ENCODE measurements around the gene FAF1.

DNA sequence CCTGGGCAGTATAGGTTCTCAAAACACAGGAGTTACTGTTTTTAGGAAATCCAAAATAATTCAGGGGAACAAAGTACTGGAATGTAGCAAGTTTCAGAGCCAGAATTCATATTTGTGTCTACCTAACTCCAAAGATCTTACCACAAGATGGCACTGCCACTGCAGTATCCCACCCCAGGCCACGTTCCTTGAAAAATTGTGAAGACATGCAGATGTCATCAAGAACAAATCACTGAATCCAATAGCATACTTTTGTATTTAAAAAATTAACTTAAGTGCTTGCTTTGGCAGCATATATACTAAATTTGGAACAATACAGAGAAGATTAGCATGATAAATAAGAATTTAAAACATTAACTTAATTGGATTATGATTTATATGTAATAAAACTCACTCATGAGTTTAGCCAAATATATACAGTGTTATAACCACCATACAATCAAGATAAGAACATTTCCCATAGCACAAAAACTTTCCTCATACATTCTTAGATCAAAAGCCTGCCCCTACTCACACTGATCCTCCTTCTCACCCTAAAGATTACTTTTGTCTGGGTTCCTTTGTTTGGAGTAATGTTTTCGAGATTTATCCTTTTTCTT lies 209.9 kb downstream of the FAF1 start:
- TF ChIP-seq, protein P1, sequence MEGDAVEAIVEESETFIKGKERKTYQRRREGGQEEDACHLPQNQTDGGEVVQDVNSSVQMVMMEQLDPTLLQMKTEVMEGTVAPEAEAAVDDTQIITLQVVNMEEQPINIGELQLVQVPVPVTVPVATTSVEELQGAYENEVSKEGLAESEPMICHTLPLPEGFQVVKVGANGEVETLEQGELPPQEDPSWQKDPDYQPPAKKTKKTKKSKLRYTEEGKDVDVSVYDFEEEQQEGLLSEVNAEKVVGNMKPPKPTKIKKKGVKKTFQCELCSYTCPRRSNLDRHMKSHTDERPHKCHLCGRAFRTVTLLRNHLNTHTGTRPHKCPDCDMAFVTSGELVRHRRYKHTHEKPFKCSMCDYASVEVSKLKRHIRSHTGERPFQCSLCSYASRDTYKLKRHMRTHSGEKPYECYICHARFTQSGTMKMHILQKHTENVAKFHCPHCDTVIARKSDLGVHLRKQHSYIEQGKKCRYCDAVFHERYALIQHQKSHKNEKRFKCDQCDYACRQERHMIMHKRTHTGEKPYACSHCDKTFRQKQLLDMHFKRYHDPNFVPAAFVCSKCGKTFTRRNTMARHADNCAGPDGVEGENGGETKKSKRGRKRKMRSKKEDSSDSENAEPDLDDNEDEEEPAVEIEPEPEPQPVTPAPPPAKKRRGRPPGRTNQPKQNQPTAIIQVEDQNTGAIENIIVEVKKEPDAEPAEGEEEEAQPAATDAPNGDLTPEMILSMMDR (IDR thresholded peaks at IDR 0.05; ENCODE audit: insufficient read depth, low read length, poor library complexity, severe bottlenecking), result peak; percentile 15
- no peak for TF ChIP-seq EZH2phosphoT487 (conservative IDR thresholded peaks at IDR 0.05; ENCODE audit: low read length)
